VCaP (cell line): ENCODE data around the gene NUDT13.

Experiments
- H3K27ac ChIP-seq: fragments of 450-650 bp; 2 replicates; pipeline ENCODE4 v1.5.1; 2017
- CTCF ChIP-seq: fragments of 450-650 bp; conservative IDR thresholded peaks from 2 replicates; pipeline ENCODE4 v1.5.1; 2017; ENCODE audit warnings: mild to moderate bottlenecking, moderate library complexity

NUDT13 gene

GRCh38 chr10:73159038-73159648 is 48.9 kb downstream of the NUDT13 start:
- no peak overlapping the region for H3K27ac ChIP-seq
- peak; percentile 86 for TF ChIP-seq CTCF

- TF ChIP-seq CTCF = no peak
- no peak overlapping the region for H3K27ac ChIP-seq
Observed at GRCh38 chr10:73161079-73161478, 50.8 kb downstream of the NUDT13 start.

- H3K27ac ChIP-seq = no peak overlapping the region
- TF ChIP-seq CTCF = no peak
Observed at GRCh38 chr10:73161662-73162061, 51.4 kb downstream of the NUDT13 start.

- no peak overlapping the region for H3K27ac ChIP-seq
- TF ChIP-seq CTCF = no peak
Observed at GRCh38 chr10:73163096-73163495, 52.8 kb downstream of the NUDT13 start.

- TF ChIP-seq CTCF = no peak
- H3K27ac ChIP-seq = peak overlapping the region; percentile 89
Observed at GRCh38 chr10:73166972-73167371, 56.7 kb downstream of the NUDT13 start.

GRCh38 chr10:73167458-73167782 is 57.2 kb downstream of the NUDT13 start:
- no peak for TF ChIP-seq CTCF
- peak overlapping the region; percentile 89 for H3K27ac ChIP-seq

- no peak; the same call in 1 of the 2 replicates for TF ChIP-seq CTCF
- peak within 1 kb of the TSS; percentile 89 for H3K27ac ChIP-seq
Observed at GRCh38 chr10:73167783-73168464, 57.7 kb downstream of the NUDT13 start, which contains the start of the genes ECD and FAM149B1. ECD (minus strand) TSS chr10:73168008; CDS start chr10:73163937, 4,071 bp downstream. FAM149B1 (plus strand) TSS chr10:73168119; CDS start chr10:73168340, 221 bp downstream.
